GM19452 (cell line): Measurements from ENCODE around the gene LARP7.
"Not testable (repeated sequence)": the region's sequence is repeated elsewhere in the genome, so short reads cannot be mapped to it uniquely, and the experiment has no call there.

Source experiments
- ATAC-seq: cut with Tn5 transposase; IDR thresholded peaks from one replicate; pipeline ENCODE4 v1.9.1; 2021; ENCODE audit not compliant: unreplicated experiment

LARP7 gene

DNA sequence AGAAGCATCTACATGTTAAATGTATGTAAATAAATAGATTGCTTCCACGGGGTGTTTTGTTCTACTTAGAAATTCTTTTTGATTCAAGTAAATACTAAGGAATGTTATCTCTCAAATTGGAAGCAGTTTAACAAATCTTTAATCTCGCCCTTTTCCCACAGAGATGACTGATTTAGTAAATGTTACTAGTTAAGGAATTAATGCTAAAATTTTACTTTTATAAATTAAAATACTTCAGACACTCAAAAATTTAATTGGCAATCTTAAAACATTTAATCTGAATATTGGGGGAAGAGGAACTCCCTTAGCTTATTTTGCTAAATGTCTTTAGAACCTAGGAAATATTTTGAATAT, 12.1 kb downstream of the LARP7 start:
- no peak for ATAC-seq

DNA sequence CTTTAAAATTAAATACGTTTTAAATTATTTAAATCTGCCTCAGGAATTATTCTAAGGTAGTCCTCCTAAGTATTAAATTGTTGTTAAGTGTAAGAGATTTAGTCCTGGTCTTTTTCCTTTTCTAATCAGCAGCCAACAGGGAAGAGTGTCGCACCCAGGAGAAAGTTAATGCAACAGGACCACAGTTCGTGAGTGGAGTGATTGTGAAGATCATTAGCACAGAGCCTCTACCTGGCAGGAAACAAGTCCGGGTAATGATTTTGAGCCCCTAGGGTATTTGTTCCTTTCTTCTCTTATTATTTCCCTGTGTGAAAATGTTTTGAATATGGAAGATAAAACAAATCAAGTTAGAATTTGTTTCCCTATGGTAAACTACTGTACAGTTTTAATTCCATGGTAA, 13.4 kb downstream of the LARP7 start:
- ATAC-seq = no peak

DNA sequence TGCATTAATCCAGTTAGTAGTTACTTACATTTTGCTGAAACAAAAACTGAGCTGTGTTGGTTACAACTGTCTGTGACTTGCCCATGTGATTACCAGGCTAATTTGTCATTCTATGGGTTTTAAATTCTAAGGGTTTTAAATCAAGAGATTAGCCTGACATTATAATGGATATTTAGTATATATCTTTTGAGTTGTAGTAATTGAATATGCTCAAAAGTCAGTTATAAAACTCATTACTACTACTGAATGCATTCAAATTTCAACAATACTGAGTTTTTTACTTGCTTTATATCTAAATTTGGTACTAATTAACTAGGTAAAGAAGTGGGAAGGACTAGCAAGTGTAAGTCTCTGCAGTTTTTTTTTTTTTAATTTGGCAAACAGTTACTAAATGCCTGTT, 14.7 kb downstream of the LARP7 start:
- ATAC-seq = no peak

DNA sequence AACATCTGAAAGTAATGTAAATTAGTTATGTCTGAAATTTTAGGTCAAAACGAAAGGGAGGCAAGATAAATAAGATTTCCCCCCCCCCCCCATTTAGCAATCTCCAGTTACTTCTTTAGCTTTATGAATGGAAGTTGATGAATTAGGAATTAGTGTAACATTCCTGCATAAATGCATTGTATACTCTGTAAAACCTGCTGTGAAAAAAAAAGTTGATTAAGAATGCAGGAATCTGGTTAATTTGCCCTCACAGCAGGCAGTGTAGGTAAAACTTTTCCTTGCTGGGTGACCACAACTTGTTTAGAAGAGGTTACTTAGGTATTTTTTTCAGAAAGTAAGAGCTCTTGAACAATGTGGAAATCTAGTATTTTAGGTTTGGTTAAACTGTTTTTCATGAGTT, 15.3 kb downstream of the LARP7 start:
- ATAC-seq = no peak

DNA sequence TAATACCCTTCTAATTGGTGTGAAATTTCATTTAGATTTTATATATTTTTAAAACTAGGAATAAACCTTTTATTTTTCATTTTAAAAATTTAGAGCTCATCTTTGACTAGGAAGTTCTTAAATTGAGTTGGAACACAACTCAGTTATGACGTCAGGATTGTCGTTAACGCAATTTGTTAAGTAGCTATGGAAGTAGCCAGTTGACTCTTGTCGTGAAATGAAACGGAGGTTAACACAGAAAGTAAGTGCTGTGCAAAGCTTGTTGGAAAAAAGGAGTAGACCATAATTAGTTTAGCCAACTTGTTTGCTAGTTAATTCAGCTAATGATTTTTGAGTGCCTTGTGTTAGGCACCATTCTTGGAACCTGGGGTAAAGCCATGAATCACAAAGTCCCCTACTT, 18.3 kb downstream of the LARP7 start:
- no peak for ATAC-seq

DNA sequence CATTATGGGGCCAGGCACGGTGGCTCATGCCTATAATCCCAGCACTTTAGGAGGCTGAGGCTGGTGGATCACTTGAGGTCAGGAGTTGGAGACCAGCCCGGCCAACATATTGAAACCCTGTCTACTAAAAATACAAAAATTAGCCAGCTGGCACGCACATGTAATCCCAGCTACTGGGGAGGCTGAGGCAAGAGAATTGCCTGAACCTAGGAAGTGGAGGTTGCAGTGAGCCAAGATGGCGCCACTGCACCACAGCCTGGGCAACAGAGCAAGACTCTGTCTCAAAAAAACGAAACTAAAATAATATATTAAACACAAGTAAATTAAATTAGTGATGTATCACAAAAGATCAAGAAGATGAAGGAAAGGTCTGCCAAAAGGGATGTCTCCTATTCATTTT, 19.2 kb downstream of the LARP7 start:
- ATAC-seq = not testable (repeated sequence)

DNA sequence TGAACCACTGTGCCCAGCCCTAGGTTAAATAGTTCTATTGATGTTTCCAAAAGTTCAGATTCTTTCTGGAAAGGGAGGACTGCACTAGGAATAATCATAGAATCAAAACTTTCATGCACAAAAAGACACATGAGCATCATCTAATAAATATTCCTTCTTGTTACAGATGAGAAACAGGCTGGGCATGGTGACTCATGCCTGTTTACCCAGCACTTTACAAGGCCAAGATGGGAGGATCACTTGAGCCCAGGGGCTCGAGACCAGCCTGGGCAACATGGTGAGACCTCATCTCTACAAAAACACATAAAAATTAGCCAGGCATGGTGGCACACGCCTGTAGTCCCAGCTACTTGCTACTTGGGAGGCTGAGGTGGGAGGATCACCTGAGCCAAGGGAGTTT, 27.7 kb downstream of the LARP7 start:
- no peak for ATAC-seq

DNA sequence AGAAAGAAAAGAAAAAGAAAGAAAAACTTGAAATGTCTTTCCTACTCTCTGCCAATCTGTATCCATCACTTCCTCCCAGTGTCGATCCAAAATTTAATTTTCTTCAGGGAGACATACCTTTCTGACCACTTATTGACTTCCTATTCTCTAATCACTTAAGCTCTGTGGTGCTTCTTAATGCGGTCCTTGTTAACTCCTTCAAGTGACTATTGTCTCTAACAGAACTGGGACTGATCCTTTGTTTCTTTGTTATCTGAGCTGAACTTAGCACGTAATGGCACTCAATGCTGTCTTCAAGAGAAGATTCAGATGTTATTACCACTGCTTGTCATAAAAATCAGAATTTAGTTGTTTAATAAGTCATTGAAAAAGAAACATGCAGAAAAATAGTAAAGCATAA, 31.2 kb downstream of the LARP7 start:
- no peak for ATAC-seq

DNA sequence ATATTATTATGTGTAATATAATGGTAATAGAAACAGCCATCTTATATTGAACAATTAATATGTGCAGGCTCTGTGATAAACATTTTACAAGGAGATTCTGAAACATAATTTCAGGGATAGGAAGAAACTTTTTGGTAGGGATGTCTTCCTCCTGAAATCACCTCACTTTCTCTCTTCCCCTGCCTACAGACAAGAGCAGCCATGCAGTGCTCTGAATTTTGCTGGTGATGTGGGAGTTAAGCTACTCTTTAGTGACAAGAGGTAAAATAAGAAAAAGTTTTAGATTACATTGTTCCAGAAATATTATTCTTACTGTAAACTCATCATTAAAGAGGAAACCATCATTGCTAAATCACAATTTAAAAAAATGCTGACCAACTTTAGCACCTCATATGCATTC, 36.1 kb downstream of the LARP7 start:
- no peak for ATAC-seq

DNA sequence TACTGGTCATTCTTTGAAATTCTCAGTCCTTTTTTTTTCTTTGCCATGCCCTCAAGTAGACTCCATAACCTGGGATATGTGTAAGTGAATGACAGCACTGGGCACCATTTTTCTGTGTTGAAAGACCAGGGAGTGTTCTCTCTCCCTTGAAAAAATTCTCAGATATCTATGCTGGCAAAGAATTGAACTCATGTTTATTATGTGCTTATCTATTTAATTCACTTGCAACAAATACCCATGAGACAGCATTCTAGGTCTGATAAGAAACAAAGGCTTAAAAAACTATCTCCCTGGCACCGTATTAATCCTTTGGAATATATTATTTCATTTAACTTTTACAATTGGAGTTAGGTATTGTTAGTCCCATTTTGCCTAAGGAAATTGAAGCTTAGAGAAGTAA, 36.7 kb downstream of the LARP7 start:
- no peak for ATAC-seq

DNA sequence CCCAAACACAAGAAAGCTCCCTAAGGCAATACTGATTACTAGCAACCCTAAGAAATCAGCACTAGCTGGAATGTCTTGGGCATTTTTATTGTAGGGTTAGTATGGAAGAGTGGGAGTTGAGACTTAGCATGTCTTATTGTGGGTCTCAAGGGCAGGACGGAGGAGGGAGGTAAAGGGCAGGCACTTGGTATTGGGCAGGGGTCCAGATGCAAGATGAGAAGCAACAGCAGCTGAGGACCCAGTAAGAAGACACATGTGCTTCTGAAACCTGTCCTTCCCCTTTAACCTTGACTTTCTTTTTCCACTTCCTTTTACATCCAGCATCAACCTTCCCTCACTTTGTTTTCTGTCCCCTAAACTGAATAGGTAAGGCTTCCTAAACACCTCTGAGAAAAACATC, 37.4 kb downstream of the LARP7 start:
- ATAC-seq = no peak

DNA sequence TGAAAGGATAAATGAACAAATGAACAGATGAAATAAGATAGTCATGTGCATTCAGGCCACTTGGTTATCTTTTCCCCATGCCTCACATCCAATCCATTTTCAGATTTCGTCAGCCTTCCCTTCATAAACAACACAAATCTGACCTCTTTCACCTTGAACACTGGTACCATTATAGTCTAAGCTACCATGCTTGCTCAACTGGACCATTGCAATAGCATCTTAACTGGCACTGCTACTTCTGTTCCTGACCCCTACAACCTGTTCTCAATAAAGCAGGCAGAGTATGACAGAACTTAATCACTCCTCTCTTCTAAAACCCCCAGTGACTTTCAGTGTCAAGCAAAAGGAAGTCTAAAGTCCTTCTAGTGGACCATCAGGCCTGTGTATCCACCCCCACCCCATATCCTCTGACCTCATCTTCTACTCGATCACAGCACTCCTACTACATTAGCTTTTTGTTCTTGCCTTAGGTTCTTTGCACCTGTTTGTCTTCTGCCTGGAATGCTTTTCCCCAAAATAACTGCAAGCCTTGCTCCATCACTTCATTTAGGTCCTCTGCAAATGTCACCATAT, 40.7 kb downstream of the LARP7 start:
- ATAC-seq = no peak

DNA sequence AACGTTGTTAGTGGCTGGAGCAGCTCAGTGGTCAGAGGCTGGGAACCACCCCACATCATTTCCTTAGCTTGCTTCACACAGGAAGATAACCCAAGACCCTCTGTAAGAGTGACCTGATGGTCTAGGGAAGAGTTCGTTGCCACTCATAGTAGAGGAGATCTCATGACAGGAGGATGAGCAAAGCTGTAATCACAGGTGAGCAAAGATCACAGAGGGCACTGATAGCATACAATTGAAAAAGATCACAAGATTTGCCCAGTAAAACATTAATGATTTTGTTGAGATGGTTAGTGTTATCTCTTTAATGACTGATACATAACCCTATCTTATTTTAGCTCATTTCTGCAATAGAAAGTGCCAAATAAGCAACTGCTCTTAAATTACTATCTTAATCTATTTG, 44.1 kb downstream of the LARP7 start:
- ATAC-seq = no peak

DNA sequence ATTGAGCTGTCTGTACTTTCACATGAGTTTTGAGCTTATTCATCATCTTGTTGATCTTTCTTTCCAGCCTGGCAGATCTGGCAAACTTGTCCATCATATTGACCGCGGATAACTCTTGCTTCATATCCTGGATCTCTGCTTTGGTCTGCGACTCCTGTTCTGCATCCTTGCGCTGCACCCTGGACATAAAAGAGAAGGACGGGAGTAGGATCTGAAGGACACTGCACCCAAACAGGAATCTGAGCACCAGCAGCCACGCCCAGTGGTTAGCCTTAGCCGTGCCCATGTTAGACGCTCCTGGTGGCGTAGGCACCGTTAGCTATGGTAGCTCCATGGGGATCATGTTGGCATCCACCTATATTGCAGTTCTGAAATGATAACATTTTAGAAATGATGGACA, 56.6 kb downstream of the LARP7 start:
- ATAC-seq = no peak

DNA sequence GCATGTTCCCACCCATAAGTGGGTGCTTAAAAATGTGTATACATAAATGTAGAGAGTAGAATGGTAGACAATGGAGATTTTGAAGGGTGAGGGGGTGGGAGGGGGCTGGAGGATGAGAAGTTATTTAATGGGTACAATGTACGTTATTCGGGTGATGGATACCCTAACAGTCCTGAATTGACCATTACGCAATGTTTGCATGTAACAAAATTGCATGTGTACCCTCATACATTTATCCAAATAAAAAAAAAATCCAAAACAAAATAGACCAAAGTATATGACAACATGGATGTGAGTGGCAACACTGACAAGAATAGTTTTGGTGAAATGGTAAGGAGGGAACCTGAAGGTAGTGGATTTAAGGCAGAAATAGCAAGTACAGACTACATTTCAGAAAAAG, 63.7 kb downstream of the LARP7 start:
- no peak for ATAC-seq

DNA sequence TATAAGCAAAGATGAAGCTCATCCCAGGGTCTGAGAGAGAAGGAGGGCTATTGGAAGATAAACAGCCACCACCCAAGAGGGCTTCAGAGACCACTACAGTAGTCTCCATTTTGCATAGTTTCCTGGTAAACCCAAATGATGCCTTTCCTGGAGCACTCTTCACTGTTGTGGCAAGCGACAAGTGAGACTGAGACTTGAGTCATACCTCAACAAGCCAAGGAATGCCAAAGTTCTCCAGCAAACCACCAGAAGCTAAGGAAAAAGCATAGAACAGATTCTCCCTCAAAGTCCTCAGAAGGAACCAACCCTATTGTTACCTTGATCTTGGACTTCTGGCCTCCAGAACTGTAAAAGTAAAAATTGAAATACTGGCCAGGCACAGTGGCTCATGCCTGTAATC, 65.9 kb downstream of the LARP7 start:
- ATAC-seq = no peak

DNA sequence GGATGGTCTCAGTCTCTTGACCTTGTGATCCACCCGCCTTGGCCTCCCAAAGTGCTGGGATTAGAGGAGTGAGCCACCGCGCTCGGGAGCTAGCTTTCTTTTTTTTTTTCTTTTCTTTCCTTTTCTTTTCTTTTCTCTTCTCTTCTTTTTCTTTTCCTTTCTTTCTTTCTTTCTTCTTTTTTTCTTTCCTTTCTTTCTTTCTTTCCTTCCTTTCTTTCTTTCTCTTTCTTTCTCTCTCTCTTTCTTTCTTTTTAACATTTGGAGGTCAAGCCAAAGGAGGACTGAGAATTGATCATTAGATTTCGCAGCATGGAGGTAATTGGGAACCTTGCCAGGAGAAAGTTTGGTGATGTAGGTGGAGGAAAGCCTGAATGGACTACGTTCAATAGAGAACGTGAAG, 67.4 kb downstream of the LARP7 start:
- no peak for ATAC-seq

DNA sequence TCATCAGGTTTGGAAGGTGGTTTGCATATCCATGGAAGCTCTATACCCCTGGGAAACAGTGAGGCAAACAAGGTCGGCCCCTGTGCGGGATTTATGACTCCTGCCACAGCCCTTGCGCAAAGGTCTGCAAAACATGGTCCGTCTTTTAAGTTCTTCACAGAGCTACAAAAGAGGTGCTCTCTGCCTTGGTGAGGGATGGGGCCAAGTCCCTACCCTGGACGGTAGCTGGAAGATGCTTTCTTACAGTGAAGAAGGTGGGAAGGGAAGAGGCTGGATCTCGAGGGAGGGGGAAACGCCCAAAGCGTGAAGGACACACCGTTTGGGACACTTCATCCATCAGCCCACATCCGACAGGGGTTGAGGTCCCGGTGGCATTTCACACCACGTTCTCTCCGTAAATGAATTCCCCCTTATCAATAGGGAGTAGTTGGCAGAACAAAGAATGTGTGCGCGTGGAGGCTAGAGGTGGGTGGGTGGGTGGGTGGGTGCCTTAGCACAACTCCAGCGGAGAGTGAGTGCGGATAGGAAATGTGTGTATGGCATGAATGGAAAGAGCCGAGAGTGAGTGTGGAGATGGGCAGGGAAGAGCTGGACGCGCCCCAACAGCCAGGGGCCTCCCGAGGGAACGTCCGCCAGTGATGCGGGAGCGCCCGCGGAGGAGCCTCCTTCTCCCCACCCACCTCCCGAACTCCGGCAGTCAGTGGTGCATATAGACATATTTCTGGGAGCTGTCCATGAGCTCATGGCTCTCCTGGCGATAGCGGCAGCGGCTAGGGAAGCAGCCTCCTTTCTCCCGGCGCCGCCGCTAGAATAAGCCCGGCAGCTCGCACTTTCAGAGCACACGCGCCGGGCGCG, 68.3 kb downstream of the LARP7 start:
- ATAC-seq = peak; percentile 18

DNA sequence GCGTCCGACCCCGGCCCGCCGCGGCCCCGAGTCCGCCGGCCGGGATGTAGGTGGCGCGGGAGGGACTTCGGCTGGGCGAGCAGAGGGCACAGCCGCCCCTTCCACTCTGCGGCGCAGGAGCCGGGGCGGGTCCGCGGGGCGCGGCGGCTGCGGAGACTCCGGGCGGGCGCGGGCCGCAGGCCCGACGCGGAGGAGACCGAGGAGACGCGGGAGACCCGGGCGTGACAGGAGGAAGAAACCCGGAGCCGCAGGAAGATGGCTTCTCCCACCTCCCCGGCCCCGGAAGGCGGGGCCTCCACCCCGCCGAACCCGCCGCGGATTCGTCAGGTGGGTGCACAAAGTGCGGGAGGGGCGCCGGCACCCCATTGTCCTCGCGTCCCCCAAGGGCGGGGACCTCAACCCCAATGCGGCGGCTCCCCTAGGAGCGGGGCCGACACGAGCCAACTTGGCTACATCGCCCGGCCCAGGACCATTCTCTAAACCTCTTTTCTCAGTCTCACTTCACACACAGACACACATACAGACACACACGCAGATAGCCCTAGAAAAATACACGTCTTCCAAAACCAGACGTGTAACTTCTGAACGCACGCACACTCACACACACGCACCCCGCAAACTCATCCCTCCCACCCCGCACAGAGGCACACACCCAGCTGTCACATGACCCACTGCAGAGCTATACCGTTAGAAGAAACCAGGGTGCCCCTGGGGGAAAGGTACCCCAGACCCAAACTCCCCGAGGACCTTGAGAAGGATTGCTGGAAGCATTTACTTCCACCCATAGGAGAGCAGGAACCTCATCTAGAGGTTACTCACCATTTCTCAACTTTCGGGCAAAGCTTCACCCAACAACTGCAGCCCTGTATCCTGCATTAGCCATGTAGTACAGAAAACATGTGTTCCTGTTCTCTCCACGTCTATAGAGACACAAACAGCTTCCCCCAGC, 69.2 kb downstream of the LARP7 start:
- ATAC-seq = peak; percentile 49

DNA sequence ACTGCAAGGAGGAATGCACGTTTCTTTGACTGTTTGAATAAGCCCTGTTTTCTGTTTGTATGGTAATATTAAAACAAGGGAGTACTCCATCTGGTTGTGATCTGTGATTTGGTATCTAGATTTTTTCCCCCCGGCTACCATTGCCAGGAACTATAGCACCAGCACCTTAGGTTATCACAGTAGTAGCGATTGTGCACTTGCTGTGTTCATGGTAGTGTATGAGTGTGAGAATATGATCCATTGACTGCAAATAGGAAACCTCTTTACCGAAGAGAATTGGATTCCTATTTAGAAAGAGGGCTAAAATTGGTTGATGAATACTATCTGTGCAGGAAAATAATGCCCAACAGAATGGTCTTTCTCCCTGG, 69.9 kb downstream of the LARP7 start:
- ATAC-seq = no peak
